ENCODE data around the gene LMNTD1.

LMNTD1 gene

GRCh38 chr12:25550186-25550585 lies 2.9 kb downstream of the LMNTD1 start:
- DNase-seq, result no peak

GRCh38 chr12:25549120-25549519 lies 4.0 kb downstream of the LMNTD1 start:
- no peak for DNase-seq

DNA sequence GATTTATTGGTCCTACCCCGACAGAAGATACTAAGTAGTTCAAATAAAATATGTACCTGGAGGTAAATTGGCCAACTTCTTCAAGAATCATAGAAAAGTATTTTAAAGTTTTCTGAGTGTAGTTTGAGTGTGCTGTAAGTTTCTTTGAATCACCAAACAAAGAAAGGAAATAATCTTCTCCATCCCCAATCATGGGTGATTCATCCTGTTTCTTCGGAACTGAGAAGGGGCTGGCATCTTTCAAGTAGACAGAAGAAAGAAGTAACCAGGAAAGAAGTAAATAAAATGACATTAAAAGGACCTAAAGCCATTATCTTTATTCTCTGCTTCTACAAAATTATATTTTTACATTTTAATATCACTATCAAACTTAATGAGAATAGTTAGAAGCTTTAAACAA lies 6.8 kb downstream of the LMNTD1 start:
- DNase-seq, result no peak

DNA sequence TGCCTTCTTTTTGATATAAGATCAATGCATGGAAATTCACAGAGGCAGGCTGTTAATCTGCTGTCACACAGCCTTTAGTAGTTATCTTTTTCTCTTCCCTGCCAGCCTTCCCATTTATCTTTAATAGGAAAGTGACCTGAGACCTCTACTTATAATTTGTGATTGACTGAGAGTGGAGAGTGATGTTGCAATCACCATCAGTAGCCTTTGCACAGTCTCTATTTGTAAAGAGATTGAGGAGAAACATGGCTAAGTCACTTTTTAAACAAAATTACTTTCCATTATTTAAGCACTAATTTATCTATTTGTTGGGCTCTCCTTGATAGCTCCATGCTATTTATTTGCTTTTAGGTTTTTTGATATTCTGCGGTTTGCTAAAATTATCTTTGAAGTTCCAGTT lies 19.9 kb downstream of the LMNTD1 start:
- DNase-seq, result no peak

DNA sequence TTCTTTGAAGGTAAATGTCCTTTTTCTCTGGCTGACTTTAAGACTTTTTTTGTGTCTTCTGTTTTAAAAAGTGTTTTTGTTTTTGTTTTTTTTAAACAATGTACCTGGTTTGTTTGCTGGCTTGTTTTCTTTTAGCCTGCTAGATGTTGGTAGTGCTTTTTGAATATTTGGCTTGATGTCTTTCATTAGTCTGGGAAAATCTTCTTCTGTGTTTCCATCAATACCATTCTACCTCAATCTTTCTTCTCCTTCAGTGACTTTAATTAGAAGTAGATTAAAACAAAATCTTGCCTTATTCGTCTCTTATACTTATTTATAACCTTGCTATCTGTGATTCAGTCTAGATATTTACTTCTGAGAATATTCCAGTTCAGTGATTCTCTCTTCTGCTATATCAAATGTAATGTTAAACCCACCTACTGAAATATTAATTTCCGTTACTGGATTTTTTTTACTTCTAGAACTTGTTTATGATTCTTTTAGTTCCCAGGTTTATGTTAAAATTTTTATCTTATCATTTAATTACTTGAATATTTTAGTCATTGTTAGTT lies 21.5 kb downstream of the LMNTD1 start:
- DNase-seq, result no peak

DNA sequence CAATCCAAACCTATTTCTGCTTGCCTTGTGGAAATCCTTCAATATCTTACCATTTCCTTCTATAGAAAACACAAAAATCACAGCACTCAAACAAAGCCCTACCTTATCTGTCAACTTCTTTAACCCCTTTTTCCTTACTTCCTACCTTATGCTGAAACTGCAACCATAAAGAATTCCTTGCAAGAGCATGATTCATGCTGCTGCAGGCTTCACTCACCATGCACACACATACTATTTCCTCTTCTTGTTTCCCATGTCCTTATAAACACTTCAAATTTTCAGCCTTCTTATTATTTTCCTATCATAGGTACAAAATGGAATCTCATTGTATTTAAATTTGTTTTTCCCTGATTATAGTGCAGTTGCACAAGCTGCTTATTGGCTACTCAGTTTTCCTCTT lies 23.3 kb downstream of the LMNTD1 start:
- DNase-seq, result no peak

DNA sequence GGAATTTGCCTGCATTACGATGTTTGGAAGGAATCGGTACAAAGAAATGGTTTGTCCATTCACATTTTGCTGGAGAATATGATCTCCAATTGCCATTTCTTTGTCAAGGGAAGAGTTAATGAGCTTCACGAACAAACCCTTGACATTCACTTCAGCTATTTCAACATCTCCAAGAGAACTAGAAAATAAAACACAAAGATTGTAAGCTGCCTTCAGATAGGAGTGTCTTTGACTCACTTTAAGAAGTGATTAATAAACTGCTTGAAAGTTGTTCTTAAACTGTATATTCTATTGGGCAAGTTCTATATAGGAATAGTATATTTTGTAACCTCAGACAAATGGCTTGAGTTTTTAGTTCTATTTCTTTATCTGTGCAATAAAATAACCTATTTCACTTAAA lies 26.3 kb downstream of the LMNTD1 start:
- no peak for DNase-seq

DNA sequence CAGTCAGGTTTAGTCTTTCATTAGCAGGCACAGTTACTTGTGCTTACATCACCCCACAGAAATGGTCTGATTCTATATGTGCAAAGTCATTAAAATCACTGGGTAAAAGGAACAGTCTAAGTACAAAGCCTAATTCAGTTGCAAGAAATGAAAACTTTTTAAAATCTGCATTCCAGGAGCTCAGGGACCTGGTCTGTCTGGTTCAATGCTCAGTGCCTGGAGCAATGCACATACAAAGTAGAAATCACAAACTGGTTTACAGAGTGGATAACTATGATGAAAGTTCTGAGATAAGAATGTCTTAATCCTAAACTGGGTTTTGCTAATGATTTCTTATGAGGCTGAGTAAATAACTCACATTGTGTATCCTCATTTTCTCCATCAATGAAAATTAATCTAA lies 28.7 kb downstream of the LMNTD1 start:
- DNase-seq, result no peak

DNA sequence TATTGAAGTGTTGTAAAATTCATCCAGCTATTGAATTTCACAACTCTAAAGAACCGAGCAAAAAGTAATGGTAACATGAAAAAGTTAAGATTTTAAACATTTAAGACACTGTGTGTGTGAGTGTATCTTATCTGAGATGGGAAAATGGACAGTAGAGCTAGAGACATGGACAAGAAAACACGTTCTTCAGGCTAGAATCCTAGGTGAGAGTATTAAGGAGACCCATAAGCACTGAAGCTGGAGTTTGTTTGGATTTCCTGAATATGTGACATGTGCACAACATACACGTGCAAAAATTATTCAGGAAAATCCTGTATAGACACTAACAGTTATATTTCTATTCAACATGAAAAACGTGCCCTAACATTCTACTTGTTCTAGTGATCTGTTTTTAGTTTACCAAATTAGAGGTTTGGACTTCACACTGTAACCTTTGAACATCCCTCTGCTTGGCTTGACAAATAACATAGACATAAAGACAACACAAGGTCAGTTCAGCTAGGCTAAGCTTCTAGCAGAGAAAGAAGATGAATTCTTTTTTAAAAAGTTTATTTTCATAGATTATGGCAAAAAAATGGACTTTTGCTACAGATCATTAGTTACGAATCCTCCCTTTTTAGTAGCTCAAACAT lies 31.3 kb downstream of the LMNTD1 start:
- DNase-seq, result no peak

DNA sequence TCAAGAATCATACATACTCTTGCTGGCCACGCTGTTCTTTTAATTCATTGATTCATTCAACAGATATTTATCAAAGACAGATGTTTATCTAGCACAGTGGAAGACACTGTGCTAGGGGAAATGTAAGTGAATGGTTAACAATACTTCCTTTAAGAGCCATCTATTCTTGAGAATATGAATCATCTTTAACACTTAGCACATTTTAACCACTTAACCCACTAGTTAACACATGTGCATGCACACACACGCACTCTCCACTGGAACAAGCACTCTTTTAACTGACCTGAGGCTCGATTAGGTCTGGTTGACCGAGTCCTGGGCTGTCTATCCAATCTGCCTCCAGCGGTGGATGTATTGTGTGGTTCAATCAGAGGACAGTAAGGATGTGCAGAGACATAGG lies 34.6 kb downstream of the LMNTD1 start:
- DNase-seq, result no peak

DNA sequence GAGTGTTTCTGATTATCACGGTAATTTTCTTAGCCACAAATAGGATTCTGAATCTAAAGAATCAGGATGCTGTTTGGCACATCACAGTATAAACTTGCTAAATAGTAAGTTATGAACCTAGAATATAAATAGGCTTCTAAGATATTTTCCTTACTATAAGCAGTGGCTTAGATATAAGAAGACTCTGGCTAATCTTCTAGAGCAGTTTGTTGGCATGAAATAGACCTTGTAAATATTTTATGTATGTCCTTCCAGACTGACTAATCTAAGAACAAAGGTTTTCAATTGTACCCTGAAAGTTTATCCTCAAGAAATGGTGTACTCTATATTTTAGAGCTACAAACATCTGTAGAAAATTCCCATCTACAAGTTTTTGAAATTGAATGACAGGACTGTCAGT lies 48.3 kb downstream of the LMNTD1 start:
- DNase-seq, result no peak

GRCh38 chr12:25503666-25504065 lies 49.4 kb downstream of the LMNTD1 start:
- no peak for DNase-seq

GRCh38 chr12:25502596-25502995 lies 50.5 kb downstream of the LMNTD1 start:
- no peak for DNase-seq

DNA sequence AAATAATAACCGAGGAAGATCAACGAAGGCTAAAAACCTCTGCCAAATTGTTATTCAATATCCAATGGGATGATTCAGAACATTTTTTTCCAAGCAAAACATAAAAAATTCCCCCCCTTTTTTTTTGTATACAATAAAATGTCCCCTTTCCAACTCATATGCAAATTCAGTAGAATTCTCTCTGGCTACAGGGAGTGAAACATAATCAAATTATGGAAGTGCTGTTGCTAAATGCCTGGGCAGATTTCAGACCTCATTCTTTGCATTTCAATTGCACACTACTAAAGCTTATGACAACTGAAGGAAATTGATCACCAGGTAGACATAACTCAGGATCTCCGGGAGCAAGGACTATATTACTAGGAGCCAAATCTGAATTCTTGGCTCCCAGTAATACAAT lies 51.0 kb downstream of the LMNTD1 start:
- no peak for DNase-seq

- no peak for DNase-seq
Observed at GRCh38 chr12:25501549-25501948, 51.5 kb downstream of the LMNTD1 start.

DNA sequence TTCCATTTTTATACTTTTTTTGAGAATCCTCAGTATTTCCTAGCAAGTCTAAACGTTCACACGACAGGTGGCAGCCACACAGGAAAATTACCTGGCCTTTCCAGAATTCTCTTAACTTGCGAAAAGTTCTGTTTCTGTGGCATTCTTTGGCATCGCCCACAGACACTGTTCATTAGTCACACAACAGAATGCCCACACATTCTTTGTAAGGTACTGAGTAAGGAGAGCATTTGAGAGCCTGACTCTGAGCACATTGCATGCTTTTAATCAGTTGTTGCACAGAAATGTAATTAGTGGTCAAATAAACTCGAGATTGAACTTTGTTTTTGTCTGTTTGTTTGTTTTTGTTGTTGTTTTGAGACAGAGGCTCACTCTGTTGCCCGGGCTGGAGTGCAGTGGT lies 52.4 kb downstream of the LMNTD1 start:
- no peak for DNase-seq

DNA sequence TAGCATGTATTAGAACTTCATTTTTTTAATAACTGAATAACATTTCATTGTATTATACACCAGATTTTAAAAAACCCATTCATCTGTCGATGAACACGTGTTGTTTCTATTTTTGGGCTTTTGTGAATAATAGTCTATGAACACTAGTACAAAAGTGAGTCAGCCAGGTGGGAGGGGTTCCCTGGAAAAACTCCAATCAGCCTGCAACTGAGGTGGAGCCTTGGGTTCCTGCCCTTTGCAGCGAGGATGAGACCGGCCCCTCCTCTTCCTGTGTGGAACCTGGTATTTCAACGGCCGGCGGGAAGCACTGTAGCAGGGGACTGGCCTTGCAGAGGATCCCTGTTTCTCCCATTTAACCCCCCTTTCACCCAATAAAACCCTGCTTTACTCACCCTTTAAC lies 56.1 kb downstream of the LMNTD1 start:
- no peak for DNase-seq

DNA sequence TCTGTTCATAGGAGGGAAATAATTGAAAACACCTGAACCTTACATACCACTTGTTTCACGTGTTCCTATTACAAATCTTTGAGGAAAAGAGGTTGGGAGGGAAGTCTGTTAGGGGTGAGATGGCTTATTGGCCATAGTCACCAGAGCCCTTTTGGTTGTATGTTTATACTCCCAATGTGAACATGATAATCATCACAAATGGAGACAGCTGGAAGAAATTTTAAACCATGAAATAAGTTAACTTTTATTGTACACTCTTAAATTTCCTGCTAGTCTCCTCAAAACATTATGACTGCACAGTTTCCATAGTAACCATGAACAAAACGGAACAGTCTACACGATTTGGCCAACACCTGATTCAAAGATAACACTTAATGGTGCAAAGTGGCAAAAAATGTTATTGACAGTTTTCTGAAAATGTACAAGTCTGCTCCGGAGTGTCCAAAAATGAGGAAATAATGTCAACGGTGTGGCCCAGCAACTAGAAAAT lies 56.9 kb downstream of the LMNTD1 start:
- DNase-seq, result no peak

- no peak for DNase-seq
Observed at GRCh38 chr12:25495331-25496097, 57.6 kb downstream of the LMNTD1 start.

DNA sequence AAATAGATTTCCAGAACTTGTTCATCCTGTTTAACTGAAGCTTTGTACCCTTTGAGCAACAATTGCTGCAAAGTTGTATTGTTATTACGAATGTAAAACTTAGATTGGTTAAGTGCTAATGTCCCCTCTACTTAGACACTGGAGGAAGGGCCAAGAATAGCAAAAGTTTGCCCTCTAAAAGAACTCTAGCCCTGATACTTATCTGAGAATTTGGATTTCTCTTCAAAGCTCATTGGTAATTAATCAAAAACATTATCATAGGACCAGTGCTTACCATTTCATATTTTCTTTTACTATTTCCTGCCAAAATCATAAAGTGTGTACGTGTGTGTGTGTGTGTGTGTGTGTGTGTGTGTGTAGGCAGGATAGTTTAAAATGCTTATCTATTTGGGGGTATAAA lies 58.2 kb downstream of the LMNTD1 start:
- no peak for DNase-seq

DNA sequence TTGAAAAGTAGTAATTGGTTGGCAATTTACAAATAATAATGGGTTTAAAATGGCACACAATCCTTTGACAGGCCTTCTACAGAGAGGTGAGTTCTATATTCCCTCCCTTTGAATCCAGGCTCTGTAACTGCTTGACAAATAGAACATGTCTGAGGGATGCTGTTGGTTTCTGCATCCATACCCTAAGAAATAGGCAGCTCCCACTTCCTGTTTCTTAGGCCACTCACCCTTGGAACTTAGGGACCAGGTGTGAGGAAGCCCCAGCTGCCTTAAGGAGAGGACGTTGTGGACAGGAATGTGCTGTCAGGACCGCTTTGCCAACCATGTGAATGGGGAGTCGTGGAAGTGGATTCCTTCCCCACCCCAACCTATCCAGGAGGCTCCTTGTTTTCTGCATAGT lies 59.4 kb downstream of the LMNTD1 start:
- DNase-seq, result no peak

DNA sequence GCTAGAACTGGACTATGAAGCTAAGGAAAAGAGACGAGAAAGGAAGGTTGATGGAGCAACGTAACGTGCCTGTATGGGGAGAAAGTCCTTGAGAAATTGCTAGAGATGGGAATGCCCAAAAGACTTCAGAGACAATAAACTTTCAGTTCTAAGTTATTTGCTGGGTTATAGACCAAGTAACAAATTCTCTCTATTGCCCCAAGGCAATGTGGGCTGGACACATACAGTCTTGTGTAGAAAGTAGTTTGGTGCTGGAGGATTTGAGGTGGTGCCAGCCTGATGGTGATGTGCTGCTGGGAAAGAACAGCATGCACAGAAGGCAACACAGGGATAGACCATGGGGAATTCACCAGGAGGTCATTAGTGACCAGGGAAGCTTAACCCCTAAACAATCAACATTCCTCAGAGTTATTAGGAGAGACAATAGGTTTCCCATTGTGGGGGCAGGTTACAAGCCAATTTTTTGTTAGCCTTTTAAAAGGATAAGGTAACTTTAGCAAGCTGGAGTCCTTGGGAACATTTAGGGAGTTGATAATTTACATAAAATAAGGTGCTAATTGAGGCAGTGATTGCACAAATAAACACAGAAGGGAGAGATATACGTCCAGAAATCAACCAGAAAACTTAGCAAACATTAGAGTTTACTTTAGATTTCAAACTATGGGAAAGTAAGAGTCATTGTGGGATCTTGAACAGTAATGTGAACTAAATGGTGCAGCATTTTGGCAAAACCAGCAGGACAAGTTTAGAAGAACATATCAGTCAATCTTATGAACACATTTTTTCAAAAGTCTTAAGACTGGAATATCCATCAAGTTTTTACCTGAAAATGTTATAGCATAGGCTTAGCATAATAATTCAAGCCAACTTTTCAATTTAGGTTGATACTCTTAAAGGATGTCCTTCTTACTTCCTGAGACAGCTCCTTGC lies 61.4 kb downstream of the LMNTD1 start:
- no peak for DNase-seq
